Stimulated activated CD4-positive, alpha-beta T cell treated with anti-CD3 and anti-CD28 coated beads, Interleukin-4, amount 100 ng/mL, for 48 hours (primary cell): ENCODE data around the gene TM2D3.

Source experiments
- DNase-seq, 2 donors: peaks; one replicate each; pipeline ENCODE4 v3.0.0-alpha.2; 2020; ENCODE audit warnings: low read depth in 2 of 2

Gene TM2D3

GRCh38 chr15:101623367-101624304 is 28.5 kb downstream of the TM2D3 start:
- DNase-seq: no peak

GRCh38 chr15:101621961-101622360 is 30.2 kb downstream of the TM2D3 start:
- DNase-seq: no peak

GRCh38 chr15:101620671-101621070 is 31.5 kb downstream of the TM2D3 start:
- DNase-seq: no peak

GRCh38 chr15:101619615-101619865 is 32.6 kb downstream of the TM2D3 start:
- no peak for DNase-seq

GRCh38 chr15:101618851-101619614 is 33.1 kb downstream of the TM2D3 start:
- DNase-seq: no peak

- DNase-seq: no peak
Measured at GRCh38 chr15:101618076-101618475, 34.1 kb downstream of the TM2D3 start.

GRCh38 chr15:101617390-101617965 is 34.7 kb downstream of the TM2D3 start:
- DNase-seq: no peak

- no peak for DNase-seq
Measured at GRCh38 chr15:101615986-101616848, 36.0 kb downstream of the TM2D3 start.

GRCh38 chr15:101615414-101615985 is 36.7 kb downstream of the TM2D3 start:
- DNase-seq: no peak

GRCh38 chr15:101614761-101615160 is 37.4 kb downstream of the TM2D3 start:
- no peak for DNase-seq

- DNase-seq: no peak
Measured at GRCh38 chr15:101614001-101614585, 38.1 kb downstream of the TM2D3 start.

- no peak for DNase-seq
Measured at GRCh38 chr15:101613130-101614000, 38.8 kb downstream of the TM2D3 start.

GRCh38 chr15:101612676-101613075 is 39.5 kb downstream of the TM2D3 start:
- DNase-seq: no peak

- no peak for DNase-seq
Measured at GRCh38 chr15:101611580-101612299, 40.4 kb downstream of the TM2D3 start.

GRCh38 chr15:101611007-101611406 is 41.2 kb downstream of the TM2D3 start:
- no peak for DNase-seq

- no peak for DNase-seq
Measured at GRCh38 chr15:101610611-101611000, 41.6 kb downstream of the TM2D3 start.

GRCh38 chr15:101609742-101610610 is 42.2 kb downstream of the TM2D3 start:
- no peak for DNase-seq

- DNase-seq: no peak
Measured at GRCh38 chr15:101608201-101608600, 44.0 kb downstream of the TM2D3 start.
